ENCODE data around the gene PLA2G4B. TPM values are rescaled to one million over a fixed set of nuclear protein-coding genes. Genes with fewer than 3 reads are reported as not detected.
A peak's percentile ranks its signal among the peaks of the same experiment; 100 is the strongest.

The PLA2G4B gene
- polyA plus RNA-seq, 6 donors from 2014 or later, result 0.45 to 1.5 (median 0.48) TPM; not detected in 2

DNA sequence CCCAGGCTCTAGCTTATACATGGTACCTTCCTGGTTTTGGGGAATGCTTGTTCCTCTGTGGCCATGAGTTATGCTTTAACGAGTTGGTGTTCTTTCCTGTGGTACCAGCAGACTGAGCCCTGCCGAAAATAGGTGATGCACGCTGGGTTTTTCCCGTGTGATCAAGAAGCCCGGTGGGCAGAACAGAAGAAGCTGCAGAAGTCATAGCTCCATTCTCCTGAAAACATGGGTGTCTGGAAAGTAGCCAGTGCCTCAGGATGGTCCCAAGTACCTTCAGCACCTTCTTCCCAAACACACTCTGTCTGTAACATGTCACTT is 39.2 kb upstream of the PLA2G4B start:
- Mint-ChIP-seq H3K27ac (peak overlapping the region in 1 of 6 donors; percentile 63), H3K4me3 (no peak overlapping the region), H3K27me3 (no peaks in the 10 kb centered on the region), H3K4me1 (peaks cover 13 to 46% (median 24%) of the 10 kb centered on the region in 3 donors), H3K36me3 (peaks cover 11 to 14% of the 10 kb centered on the region in 2 donors), H3K9me3 (peaks cover 0 to 2% (median 0%) of the 10 kb centered on the region in 7 donors)
- DNase-seq, result no peak
- no peak for ATAC-seq (ENCODE audit: low read depth in 2 of 2)

DNA sequence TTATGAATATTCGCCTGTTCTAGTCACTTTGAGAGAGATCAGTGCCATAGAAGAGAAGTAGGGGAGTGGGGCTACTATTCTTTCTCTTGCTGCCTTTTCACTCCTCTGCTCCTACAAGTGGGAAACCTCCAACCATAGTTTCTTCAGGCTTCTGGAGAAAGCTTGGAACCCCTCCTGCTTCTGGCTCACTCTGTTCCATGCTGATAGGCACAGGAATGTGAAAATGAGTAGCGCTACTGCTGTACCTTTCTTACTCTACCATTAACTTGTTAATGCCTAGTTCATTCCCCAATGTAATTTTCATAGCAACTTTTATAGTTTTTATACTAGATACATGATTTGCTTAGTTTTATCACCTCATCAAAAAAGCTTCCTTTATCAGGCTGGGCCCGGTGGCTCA is 37.5 kb upstream of the PLA2G4B start:
- Mint-ChIP-seq H3K27me3 (no peaks in the 10 kb centered on the region), H3K36me3 (peaks cover 11 to 14% of the 10 kb centered on the region in 2 donors), H3K4me1 (peaks cover 0 to 35% (median 8%) of the 10 kb centered on the region in 3 donors), H3K9me3 (no peaks in the 10 kb centered on the region), H3K27ac (peak overlapping the region in 1 of 6 donors; percentile 47), H3K4me3 (no peak overlapping the region)
- no peak for DNase-seq
- ATAC-seq (ENCODE audit: low read depth in 2 of 2), result no peak

DNA sequence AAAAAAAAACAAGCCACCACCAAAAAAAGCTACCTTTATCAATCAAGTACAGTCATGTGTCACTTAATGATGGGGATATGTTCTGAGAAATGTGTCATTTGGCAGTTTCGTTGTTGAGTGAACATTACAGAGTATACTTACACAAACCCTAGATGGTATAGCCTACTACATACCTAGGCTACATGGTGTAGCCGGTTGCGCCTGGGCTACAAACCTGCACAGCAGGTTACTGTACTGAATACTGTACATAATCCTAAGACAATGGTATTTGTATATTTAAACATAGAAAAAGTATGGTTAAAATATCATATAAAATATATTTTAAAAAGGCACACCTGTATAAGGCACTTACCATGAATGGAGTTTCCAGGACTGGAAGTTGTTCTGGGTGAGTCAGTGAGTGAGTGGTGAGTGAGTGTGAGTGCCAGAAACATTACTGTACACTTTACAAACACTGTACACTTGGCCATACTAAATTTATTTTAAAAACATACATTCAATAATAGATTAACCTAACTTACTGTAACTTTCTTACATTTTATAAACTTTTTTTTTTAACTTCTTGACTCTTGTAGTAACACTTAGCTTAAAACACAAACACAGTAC is 36.7 kb upstream of the PLA2G4B start:
- ATAC-seq (ENCODE audit: low read depth in 2 of 2) (no peak), DNase-seq (no peak)
- Mint-ChIP-seq H3K4me3 (no peak overlapping the region), H3K27ac (no peak overlapping the region), H3K36me3 (peaks cover 11 to 14% of the 10 kb centered on the region in 2 donors), H3K9me3 (no peaks in the 10 kb centered on the region), H3K4me1 (peaks cover 0 to 27% (median 7%) of the 10 kb centered on the region in 3 donors), H3K27me3 (no peaks in the 10 kb centered on the region)

DNA sequence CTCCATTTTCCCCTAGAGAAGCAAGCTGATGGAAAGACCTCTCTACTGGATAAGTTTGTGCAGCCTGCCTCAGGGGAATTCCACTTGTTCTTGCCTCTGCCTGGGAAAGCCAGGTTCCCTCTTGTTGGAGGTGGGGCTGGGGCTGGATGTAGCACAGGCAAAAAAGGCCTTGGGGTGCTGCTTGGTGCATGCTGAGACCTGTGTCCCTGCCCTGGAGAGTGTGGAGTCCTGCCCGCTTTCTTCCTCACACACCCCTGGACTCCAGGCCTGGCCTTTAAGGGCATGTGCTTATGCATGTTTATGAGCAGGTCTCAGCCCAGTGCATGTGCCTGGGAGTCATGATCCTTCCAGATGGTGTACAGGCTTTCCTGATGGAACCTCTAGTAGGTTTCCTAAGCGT is 34.3 kb upstream of the PLA2G4B start:
- no peak overlapping the region for H3K4me3 Mint-ChIP-seq
- no peaks in the 10 kb centered on the region for H3K9me3 Mint-ChIP-seq
- H3K27me3 Mint-ChIP-seq, result no peaks in the 10 kb centered on the region
- ATAC-seq (ENCODE audit: low read depth in 2 of 2) (no peak), DNase-seq (no peak)
- peaks cover 3 to 18% (median 4%) of the 10 kb centered on the region in 3 donors for H3K4me1 Mint-ChIP-seq
- peak overlapping the region in 3 of 6 donors; percentile 46 to 62 (median 53) for H3K27ac Mint-ChIP-seq
- H3K36me3 Mint-ChIP-seq, result peaks cover 10 to 11% of the 10 kb centered on the region in 2 donors

DNA sequence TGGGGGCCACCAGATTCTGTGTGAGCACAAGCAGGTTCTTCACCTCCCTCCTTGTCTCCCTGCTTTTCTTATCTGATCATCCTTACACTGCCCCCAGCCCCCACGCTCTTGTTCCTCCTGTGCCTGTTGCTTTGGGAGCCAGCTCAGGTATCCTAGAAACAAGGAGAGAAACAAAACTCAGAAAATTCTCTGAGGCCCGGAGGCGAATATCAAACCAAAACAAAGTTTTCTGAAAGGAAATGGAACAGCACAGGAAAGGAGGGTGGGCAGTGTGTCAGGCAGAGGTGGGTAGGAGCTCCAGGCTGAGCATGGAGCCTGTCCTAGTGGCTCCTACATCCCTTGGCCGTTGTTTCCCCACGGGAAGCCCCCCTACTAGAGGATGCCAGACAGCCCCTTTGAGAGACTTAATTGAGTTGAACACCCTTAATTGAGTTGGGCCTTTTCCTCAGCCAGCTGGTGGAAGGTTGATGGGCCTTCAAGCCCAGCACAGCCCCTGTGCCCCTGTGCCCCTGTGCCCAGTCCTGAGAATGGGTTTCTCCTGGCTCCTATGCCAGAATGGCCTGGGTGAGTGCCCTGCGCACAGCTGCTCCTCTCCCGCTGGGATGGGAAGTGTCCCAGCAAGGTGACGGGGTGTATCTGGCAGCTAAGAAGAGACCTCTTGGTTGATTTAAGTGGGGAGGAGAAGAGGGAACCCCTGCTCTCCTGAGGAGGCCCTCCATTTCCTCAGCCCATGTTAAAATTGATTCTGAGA is 33.6 kb upstream of the PLA2G4B start:
- ATAC-seq (ENCODE audit: low read depth in 2 of 2), result no peak
- Mint-ChIP-seq H3K36me3 (peaks cover 4 to 11% of the 10 kb centered on the region in 2 donors), H3K27ac (peak overlapping the region in 1 of 6 donors; percentile 53), H3K9me3 (no peaks in the 10 kb centered on the region), H3K4me3 (no peak overlapping the region), H3K27me3 (no peaks in the 10 kb centered on the region), H3K4me1 (peaks cover 8 to 23% (median 10%) of the 10 kb centered on the region in 3 donors)
- no peak for DNase-seq

DNA sequence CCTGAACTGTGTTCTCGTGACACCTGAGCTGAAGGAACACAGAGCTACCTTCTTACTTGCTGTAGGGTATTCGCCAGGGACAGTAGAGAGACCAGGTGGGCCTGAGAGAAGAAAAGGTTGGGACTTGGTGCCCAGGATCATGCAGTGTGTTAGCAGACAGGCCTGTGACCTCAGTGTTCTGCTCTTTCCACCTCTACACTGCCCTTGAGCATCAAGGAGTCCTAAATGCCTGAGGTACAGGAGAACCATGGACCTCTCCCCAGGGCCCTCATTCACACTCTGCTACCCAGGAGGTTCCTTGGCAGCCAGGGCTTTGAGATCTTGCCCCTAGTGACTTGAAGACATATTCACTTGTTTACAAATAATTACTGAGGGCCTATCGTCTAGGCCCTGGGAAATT is 32.9 kb upstream of the PLA2G4B start:
- H3K27ac Mint-ChIP-seq, result no peak overlapping the region
- H3K4me1 Mint-ChIP-seq, result peaks cover 10 to 26% (median 16%) of the 10 kb centered on the region in 3 donors
- no peak overlapping the region for H3K4me3 Mint-ChIP-seq
- peaks cover 4 to 6% of the 10 kb centered on the region in 2 donors for H3K36me3 Mint-ChIP-seq
- H3K27me3 Mint-ChIP-seq, result no peaks in the 10 kb centered on the region
- DNase-seq (no peak), ATAC-seq (ENCODE audit: low read depth in 2 of 2) (no peak)
- no peaks in the 10 kb centered on the region for H3K9me3 Mint-ChIP-seq

DNA sequence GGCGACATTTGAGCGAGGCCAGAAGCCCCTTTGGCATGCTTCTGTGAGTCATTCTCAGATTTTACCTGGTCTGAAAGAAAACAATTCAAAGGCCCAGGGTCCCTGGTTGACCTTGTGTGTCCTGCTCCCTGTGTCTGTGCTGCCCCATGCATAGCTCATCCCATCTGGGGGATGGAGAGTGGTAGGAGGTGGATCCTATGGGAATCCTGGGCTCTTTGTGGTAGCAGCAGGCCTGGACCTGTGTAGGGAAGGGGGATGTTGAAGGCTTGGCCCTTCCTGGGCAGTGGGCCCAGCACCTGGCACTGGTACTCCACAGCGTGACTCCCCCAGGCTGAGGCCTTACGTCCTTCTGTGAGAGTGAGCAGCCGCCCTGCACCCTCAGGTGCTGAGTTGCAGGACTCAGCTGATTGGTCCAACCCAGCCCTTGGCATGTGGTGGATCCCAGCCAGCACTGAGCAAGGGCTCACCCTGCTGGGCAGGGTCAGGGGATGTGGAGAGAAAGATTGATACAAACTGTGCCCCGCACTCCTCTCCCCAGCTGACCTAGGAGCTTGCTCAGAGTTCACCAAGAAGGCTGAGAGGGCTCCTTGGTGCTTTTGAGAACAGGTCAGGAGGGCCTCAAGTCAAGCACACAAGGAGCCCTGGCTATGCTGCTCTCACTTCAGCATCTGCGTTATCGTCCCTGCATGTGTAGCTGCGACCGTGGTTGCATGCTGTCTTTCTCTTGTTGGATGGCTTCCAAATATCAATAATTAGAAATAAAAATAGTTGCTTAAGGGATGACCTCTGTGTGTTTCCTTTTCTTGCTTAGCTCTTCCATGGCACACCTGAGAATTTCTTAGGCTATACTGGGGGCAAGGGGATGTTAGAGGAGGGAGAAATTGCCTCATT is 32.1 kb upstream of the PLA2G4B start:
- DNase-seq (no peak), ATAC-seq (ENCODE audit: low read depth in 2 of 2) (no peak)
- Mint-ChIP-seq H3K27me3 (no peaks in the 10 kb centered on the region), H3K4me1 (peaks cover 10 to 26% (median 24%) of the 10 kb centered on the region in 3 donors), H3K27ac (peak overlapping the region in 1 of 6 donors; percentile 90), H3K36me3 (no peaks in the 10 kb centered on the region), H3K4me3 (no peak overlapping the region), H3K9me3 (no peaks in the 10 kb centered on the region)

DNA sequence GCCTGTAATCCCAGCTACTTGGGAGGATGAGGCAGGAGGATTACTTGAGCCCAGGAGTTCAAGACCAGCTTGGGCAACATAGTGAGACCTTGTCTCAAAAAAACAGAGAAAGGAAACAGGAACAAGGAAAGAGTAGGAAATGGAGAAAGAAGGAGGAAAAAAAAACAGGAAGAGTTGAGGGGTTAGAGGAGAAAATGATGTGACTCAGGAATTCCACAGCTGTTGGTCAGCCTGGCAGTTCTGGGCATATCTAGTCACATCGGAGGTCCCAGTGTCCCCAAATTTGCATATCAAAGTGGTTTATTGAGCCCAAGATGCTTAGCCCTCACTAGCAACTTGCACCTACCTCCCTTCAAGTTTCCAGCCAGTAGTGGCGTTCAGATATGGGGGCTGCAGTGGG is 29.5 kb upstream of the PLA2G4B start:
- Mint-ChIP-seq H3K4me3 (no peak overlapping the region), H3K27ac (peak overlapping the region in 3 of 6 donors; percentile 50 to 73 (median 61))

DNA sequence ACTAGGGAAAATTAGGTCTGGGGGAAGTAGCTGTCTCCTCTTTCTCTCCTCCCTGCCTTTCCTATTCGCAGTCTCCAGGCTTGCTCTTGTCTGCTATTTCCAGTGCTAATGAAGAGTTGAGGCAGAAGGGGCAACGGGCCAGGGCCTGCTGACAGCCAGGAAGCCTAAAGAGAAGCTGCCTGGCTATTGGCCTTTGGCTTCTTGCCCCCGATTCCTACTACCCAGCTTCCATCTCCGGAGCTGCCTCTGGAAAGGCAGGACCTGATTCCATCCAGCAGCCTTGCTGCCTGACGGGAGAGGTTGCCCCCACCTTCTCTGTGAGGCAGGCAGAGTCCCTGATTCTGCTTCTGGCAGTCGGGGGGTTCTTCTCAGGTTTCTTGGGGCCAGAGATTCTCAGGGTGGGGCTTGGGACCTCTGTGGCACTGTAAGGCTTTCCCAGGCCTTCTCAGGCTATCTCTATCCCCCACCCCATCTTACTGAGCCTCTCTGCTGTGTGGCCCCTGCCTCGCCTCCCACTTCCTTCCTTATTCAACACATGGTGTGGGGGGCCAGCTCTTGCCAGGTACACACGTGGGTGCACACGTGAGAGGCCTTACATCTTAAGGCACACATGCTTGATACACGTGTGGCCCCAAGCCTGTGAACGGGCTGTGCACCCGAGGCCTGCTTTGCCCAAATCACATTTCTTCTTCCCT is 29.0 kb upstream of the PLA2G4B start:
- Mint-ChIP-seq H3K4me3 (peak overlapping the region in 1 of 8 donors; percentile 1), H3K27ac (peak overlapping the region in 2 of 6 donors; percentile 29 to 56), H3K4me1 (peaks cover 10 to 26% (median 20%) of the 10 kb centered on the region in 3 donors), H3K9me3 (no peaks in the 10 kb centered on the region), H3K27me3 (no peaks in the 10 kb centered on the region), H3K36me3 (peaks cover 0 to 10% of the 10 kb centered on the region in 2 donors)
- ATAC-seq (ENCODE audit: low read depth in 2 of 2) (peak in 1 of 2 donors; percentile 27), DNase-seq (no peak)

More for the DNA sequence above, 29.5 kb upstream of the PLA2G4B start:
- Mint-ChIP-seq H3K27me3 (no peaks in the 10 kb centered on the region), H3K4me1 (peaks cover 10 to 26% (median 26%) of the 10 kb centered on the region in 3 donors), H3K36me3 (peaks cover 0 to 9% of the 10 kb centered on the region in 2 donors), H3K9me3 (no peaks in the 10 kb centered on the region)
- DNase-seq (no peak), ATAC-seq (ENCODE audit: low read depth in 2 of 2) (no peak)

DNA sequence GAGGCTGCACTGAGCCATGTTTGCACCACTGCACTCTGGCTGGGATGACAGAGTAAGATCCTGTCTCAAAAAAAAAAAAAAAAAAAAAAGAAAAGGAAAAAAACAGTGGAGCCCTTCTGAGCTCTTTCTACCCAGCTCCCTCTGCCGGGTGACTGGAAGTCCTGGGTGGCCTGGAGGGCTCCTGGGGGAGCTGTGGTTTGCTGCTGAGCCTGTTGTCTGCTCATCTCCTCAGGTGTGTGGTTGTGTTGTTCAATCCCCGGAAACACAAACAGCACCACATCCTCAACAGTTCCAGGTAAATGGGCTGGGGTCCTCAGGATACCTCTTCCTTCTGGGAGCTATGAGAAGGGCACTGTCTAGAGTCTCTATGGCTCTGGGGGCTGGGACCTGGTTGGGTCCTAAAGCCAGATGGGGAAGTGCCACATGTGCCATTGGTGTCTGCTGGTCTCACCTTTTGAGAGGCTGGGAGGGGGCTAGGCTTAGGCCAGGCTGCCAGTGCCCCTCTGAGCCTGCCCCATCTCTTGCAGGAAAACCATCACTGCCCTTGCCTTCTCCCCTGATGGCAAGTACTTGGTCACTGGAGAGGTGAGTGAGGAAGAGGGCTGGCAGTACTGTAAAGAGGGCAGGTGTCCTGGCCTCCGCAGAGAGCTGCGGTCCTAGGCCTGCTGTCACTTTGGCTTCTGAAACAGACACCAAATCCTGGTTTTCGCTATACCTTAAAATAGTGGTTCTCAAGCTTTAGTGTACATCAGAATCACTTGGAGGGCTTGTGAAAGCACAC is 27.8 kb upstream of the PLA2G4B start:
- peaks cover 0 to 14% of the 10 kb centered on the region in 2 donors for H3K36me3 Mint-ChIP-seq
- H3K27me3 Mint-ChIP-seq, result no peaks in the 10 kb centered on the region
- H3K9me3 Mint-ChIP-seq, result no peaks in the 10 kb centered on the region
- no peak for DNase-seq
- H3K27ac Mint-ChIP-seq, result no peak overlapping the region
- no peak for ATAC-seq (ENCODE audit: low read depth in 2 of 2)
- no peak overlapping the region for H3K4me3 Mint-ChIP-seq
- peaks cover 10 to 26% (median 17%) of the 10 kb centered on the region in 3 donors for H3K4me1 Mint-ChIP-seq

DNA sequence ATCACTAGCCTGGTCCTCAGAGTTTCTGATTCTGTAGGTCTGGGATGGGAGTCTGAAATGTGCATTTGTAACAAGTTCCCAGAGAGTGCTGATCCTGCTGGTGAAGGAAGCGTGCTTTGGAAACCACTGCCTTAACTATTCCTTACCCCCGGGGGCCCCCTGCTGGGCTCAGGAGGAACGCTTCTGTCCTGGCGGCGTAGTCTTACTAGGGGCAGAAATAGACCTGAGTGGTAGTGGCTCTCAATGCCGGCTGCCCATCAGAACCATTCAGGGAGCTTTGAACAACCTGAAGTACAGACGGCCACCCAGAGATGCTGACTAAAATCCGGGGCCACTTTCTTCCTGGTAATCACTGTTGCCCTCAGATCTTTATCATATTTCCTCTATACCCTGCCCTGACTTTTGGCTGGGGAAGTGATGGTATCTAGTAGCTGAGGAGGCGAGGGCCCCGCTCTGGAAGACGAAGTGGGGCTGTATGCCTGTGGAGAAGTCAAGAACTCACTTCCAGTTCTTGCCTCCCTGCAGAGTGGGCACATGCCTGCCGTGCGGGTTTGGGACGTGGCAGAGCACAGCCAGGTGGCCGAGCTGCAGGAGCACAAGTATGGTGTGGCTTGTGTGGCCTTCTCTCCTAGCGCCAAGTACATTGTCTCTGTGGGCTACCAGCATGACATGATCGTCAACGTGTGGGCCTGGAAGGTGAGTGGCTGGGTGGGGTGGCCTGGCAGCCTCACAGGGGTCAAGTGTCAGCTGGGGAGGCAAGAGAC is 27.0 kb upstream of the PLA2G4B start:
- H3K4me3 Mint-ChIP-seq, result no peak overlapping the region
- H3K27ac Mint-ChIP-seq, result peak overlapping the region in 1 of 6 donors; percentile 22
- DNase-seq (peak; percentile 71), ATAC-seq (ENCODE audit: low read depth in 2 of 2) (peak; percentile 87 to 94)
- H3K36me3 Mint-ChIP-seq, result peaks cover 0 to 16% of the 10 kb centered on the region in 2 donors
- H3K9me3 Mint-ChIP-seq, result no peaks in the 10 kb centered on the region
- peaks cover 10 to 26% (median 17%) of the 10 kb centered on the region in 3 donors for H3K4me1 Mint-ChIP-seq
- no peaks in the 10 kb centered on the region for H3K27me3 Mint-ChIP-seq

All from naive B cell (primary cell).